ENCODE measurements around the gene ARNT2.

The ARNT2 gene

GRCh38 chr15:80581976-80582375, 177.8 kb downstream of the ARNT2 start:
- DNase-seq, result no peak

GRCh38 chr15:80582816-80583423, 178.7 kb downstream of the ARNT2 start:
- no peak for DNase-seq

GRCh38 chr15:80584561-80584964, 180.4 kb downstream of the ARNT2 start:
- no peak for DNase-seq

GRCh38 chr15:80584973-80585525, 180.9 kb downstream of the ARNT2 start:
- DNase-seq, result no peak

DNA sequence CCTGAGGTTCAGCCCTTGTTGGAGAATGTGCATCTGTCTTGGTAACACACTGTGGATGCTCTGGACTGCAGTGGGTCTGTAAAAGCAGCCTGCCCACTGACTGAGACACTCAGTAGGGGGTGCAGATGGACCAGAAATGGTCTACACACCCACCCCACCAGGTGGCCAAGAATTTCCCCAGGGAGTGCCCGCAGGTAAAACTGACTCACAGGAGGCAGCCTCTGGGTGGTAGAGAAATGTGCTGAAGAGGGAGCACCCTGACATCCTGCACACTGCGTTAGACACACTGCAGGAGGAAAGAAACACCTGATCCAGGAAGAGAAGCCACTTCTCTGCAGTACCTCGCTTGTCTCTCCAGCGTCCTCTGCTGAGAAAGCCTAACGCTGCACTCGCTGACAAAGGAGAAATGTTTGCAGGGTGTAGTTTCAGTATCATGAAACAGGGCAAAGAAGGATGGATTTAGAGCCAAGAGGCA, 181.4 kb downstream of the ARNT2 start:
- DNase-seq, result no peak

DNA sequence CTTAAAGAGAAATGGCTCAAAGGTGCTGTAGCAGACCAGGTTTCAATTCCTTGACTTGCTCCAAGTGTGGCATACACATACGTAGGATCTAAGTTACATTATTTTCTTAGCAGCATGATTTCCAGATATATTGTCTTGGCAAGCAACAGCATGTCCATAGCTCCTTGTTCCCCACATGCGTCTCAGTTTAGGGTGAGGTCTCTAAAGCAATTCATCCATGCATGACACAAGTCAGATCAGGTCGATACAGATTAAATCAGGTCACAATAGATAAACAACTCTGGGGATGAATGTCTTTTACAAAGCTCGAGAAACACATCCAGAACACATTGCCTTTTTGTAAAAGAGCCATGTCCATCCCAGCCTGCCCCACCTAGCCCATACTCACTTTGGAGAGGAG, 182.0 kb downstream of the ARNT2 start:
- no peak for DNase-seq

- no peak for DNase-seq
These were observed 182.8 kb downstream of the ARNT2 start for GRCh38 chr15:80587007-80587406.

DNA sequence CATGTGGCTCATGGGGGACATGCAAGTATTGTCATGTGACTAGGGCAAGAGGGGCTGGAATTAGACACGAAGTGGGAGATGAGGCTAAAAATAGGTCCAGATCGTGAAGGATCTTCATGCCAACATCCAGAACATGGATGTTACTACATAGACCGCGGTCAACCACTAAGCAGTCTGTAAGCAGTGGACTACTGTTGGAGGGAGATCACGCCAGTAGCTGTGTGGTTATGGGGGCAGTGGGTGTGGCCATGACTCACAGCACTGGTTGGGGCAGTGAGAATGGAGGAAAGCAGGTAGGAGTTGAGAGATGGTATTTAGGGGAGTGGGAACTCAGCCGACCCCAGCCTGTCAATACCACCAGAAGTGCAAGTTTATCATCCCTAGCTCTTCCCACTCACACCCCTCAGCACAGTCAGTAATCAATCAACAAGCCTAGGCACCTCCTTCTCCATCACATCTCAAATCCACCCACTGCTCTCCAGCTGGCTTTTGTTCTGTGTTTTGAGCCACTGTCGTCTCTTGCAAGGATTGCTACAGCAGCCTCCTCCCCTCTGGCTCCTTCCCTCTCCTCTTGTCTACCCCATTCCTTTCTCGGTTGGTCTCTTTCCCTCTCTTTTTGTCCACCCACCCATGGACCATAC, 183.8 kb downstream of the ARNT2 start:
- no peak for DNase-seq

- peak; percentile 33 for DNase-seq
These were observed 184.6 kb downstream of the ARNT2 start for GRCh38 chr15:80588801-80589200.

DNA sequence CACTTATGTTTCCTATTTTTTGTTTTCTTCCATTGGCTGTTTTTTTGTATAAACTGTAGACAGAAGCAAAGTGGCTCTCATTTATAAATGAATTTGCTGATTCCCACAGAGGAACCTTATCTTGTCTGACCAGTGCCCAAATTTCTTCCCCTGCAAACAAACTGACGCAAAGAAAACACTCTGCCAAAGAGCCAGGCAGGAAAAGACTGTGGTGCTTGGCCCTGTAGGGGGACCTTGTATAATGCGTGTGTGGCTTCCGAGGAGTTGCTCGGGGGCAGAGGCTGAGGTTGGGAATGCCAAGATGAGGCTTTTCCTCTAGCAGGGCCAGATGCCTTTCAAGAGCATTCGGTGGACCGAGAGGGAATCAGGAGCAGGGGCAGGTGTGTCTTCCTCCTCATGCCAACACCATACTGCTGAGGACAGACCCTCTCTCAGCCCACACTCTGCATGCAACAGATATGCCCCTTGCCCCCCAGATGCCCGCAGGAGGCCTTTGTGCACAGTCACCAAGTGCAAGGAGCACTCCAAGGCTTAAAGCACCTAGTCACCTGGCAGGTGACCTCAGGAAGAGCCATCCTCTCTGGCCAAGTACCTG, 186.7 kb downstream of the ARNT2 start:
- no peak for DNase-seq

DNA sequence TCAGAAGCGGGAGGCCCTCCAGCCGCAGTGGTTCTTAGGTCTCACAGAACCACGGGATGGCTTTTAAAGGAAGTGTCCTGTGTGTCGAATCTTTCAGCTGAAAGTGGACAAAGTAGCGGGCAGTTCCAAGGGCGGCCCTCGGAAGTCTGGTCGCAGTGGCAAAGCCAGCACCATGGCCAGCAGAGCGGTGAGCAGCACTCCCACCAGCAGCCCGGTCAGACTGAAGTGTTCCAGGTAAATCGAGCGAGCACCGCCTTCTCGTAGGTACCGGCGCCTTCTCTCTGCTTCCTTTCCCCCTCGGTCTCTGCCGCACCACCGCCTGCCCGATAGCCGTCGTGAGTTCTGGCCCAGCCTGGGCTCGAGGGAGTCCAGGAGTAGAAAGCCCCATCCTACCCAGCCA, 187.3 kb downstream of the ARNT2 start:
- no peak for DNase-seq

- no peak for DNase-seq
These were observed 188.0 kb downstream of the ARNT2 start for GRCh38 chr15:80591938-80592825.

- no peak for DNase-seq
These were observed 189.4 kb downstream of the ARNT2 start for GRCh38 chr15:80593486-80594030.

GRCh38 chr15:80594091-80594889, 190.1 kb downstream of the ARNT2 start:
- no peak for DNase-seq

DNA sequence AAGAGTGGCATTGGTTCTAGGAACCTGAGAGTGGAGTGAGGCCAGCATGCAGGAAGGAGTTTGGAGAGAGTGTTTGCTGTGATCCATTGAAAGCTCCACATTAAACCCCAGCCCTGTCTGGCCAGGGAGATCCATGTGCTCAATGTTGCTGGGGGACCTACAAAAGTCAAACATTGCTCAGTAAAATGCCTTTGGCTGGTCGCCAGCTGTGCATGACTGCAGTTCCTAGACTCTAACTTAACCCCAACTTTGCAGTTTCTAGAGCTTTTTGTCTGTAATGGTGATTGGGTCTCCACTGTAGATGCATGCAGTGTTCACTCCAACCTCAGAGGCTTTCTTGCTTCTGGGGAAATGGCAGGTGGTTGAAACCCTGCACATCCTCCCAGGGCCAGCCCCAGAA, 191.2 kb downstream of the ARNT2 start:
- DNase-seq, result no peak

DNA sequence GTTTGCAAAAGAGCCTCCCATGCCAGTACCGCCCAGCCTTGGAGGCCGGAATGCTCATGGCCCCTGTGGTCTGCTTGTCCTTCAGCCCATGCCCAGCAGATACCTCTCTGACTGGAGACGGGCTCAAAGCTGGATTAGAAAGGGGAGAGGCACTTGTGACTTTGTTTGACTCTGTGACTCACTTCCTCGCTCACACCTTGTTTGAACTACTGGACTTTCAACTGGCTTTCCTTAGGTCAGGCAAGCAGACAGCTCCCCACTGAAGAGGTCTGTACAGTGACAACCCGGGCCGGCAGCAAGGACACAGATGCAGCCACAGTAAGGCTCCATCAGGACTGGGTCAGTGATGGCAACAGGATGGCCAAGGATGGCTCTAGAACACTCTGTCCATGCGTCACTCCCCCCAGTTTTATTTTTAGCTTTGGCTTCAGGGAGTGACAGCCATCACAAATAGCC, 192.4 kb downstream of the ARNT2 start:
- no peak for DNase-seq

DNA sequence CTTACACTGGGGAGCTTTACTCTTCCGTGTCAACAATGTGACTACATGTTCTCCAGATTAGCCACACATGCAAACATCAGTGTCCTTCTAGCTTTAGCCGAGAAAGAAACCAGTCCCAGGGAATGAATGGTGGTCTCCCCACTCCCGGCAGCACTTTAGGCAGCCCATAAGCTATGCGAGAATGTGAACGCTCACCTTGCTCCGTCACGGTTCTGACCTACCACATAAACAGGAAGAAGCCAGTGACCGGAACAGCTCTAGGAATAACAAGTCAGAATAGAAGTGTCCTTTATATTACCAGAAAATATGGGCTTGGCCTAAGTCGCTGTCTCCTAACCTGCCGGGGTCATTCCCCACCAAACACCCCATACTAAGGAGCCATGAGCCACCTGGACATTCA, 192.9 kb downstream of the ARNT2 start:
- DNase-seq, result no peak

DNA sequence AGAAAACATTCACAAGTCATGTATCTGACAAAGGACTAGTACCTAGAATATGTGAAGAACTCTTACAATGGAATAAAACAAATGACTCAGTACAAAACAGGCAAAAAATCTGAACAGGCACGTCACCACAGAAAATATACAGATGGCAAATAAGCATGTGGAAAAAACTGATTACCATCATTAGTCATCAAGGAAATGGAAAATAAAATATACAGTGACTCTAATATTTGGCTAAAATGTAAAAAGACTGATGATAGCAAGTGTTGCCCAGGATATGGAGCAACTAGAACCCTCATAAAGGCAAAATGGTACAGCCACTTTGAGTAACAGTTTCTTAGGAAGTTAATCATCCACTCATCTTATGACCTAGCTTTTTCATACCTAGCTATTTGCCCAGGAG, 195.2 kb downstream of the ARNT2 start:
- DNase-seq, result no peak

DNA sequence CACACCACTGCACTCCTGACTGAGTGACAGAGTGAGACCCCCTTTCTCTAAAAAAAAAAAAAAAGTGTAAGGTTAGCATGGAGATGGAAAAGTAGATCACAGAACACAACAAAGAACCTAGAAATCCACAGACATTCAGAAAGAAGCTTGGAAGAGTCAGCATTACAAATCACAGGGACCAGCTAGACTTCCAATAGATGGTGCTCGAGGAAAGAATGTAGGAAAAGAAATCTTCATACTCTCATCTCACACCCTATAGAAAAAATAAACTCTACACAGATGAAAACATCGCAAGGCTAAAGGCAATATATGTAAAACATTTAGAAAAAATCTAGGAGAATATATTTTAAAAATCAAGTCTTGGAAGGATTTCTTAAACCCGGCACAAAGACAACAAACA, 196.4 kb downstream of the ARNT2 start:
- DNase-seq, result no peak

GRCh38 chr15:80601256-80601655, 197.1 kb downstream of the ARNT2 start:
- DNase-seq, result no peak

All from suppressor macrophage treated with lipopolysaccharide for 4 hours (primary cell).